Activated CD8-positive, alpha-beta memory T cell treated with anti-CD3 and anti-CD28 coated beads, Interleukin-2, amount 50 U/mL, for 1 hour (primary cell): Measurements from ENCODE around the gene KLRC1.
"Not testable (repeated sequence)": the region's sequence is repeated elsewhere in the genome, so short reads cannot be mapped to it uniquely, and the experiment has no call there.

Source experiments
- DNase-seq: peaks from one replicate; pipeline ENCODE4 v3.0.0-alpha.2; 2020; ENCODE audit errors: extremely low read depth

KLRC1 gene

GRCh38 chr12:10453156-10453555, at the start of gene KLRC1:
Gene KLRC1 (minus strand): TSS chr12:10453377. CDS start chr12:10451156, 2,221 bp downstream.
- DNase-seq = no peak

- no peak for DNase-seq
Observed at GRCh38 chr12:10501030-10501429, 47.9 kb upstream of the KLRC1 start.

DNA sequence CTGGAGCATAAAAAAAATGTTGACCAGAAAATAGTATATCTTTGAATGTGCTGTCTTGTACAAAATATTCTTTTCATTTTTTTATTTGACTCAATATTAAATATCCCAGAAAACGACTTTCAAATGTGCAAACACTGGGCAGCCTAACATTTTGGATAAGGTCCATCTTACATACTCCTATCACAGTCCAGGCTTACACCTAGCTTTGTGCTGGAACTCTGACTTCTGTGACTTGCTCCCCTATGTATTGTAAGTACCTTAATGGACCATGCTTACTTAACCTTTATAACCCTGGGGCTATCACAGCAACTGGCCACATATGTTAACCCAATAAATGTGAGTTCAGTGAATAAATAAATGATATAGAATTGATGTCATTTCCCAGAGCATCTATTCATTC, 44.9 kb upstream of the KLRC1 start:
- no peak for DNase-seq

- DNase-seq = peak; percentile 78
Observed at GRCh38 chr12:10497602-10498001, 44.4 kb upstream of the KLRC1 start.

- no peak for DNase-seq
Observed at GRCh38 chr12:10491766-10492165, 38.6 kb upstream of the KLRC1 start.

GRCh38 chr12:10487328-10487727, 34.2 kb upstream of the KLRC1 start:
- DNase-seq = not testable (repeated sequence)

DNA sequence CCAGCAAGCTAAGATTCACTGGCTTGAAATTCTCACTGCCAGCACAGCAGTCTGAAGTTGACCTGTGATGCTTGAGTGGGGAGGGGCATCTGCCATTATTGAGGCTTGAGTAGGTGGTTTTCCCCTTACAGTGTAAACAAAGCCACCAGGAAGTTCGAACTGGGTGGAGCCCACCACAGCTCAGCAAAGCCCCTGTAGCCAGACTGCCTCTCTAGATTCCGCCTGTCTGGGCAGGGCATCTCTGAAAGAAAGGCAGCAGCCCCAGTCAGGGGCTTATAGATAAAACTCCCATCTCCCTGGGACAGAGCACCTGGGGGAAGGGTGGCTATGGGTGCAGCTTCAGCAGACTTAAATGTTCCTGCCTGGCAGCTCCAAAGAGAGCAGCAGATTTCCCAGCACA, 28.7 kb upstream of the KLRC1 start:
- DNase-seq = not testable (repeated sequence)

DNA sequence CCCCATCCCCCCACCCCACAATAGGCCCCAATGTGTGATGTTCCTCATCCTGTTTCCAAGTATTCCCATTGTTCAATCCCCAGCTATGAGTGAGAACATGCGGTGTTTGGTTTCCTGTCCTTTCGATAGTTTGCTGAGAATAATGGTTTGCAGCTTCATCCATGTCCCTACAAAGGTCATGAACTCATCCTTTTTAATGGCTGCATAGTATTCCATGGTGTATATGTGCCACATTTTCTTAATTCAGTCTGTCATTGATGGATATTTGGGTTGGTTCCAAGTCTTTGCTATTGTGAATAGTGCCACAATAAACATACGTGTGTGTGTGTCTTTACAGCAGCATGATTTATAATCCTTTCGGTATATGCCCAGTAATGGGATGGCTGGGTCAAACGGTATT, 19.6 kb upstream of the KLRC1 start:
- DNase-seq = not testable (repeated sequence)

- DNase-seq = no peak
Observed at GRCh38 chr12:10469701-10470100, 16.5 kb upstream of the KLRC1 start.

GRCh38 chr12:10466311-10466710, 13.1 kb upstream of the KLRC1 start:
- no peak for DNase-seq

DNA sequence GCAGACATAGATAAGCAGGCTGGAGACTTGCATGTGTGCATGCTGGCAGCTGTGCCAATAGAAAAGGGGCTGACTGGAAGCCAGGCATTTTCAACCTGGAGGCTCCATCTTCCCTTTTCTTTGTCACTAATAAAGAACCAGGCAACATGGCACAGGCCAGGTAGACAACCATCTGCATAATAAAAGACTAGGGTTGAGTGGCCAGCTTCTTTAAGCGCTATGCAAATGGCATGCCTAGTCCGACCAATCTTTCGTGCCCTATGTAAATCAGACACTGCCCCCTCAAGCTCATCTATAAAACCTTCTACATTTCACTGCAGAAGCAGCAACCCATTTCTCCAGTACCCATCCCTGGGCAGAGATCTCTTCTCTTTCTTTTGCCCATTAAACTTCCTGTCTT, 4.6 kb upstream of the KLRC1 start:
- no peak for DNase-seq

GRCh38 chr12:10456856-10457255, 3.7 kb upstream of the KLRC1 start:
- no peak for DNase-seq

DNA sequence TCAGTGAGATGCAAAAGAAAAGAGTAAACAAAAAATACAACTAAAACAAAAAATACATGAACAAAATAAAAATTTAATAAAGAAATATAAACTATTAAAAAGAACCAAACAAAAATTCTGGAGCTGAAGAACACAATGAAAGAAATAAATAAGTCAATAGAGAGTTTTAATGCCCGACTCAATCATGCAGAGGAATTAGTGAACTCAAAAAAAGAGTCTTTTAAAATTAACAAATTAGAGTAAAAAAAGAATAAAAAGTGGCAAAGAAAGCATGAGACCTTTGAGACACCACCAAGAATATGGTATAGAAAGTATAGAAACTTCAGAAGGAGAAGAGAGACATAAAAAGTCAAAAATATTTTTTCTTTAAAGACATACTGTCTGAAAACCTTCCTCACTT, 2.6 kb upstream of the KLRC1 start:
- no peak for DNase-seq

DNA sequence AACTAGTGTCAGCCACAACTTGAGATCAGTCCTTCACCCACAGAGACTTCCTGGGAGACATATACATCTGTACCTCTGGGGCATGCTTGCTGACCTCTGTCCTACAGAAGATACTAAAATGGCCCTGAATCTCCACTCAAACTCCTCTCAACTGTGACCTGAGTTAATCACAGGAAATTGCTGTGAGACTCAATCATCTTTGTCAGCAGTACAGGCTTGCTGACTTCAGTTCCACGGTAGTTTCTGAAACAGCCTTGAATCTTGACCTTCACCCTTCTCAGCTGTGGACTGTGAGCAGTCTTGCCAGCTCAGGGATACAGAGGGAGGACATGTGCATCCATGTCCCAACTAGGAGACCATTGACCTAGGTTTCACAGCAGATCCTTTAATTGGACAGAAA, 1.4 kb upstream of the KLRC1 start:
- no peak for DNase-seq

GRCh38 chr12:10448236-10448635, 4.9 kb downstream of the KLRC1 start:
- no peak for DNase-seq

- DNase-seq = not testable (repeated sequence)
Observed at GRCh38 chr12:10446052-10446451, 7.1 kb downstream of the KLRC1 start.

- not testable (repeated sequence) for DNase-seq
Observed at GRCh38 chr12:10441144-10441543, 12.0 kb downstream of the KLRC1 start.

- not testable (repeated sequence) for DNase-seq
Observed at GRCh38 chr12:10439608-10440274, 13.4 kb downstream of the KLRC1 start.

DNA sequence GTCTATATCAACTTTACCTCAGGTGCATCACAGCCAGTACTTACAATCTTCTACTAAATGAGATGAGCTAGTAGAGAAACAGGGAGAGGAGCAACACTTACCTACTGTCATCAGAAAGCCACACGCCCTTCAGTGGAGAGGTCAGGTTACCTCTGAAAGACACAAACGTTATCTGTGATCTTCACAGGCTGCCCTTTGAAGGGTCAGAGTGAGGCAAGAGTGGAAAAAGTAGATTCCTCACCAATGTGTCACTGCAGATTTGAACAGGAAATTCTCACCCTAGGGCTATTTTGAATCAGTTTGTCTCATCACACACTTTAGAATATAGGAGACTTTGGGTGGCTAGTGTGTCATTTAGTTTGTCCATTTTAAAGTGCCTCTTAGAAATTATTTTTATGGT, 15.6 kb downstream of the KLRC1 start:
- not testable (repeated sequence) for DNase-seq

- peak; percentile 11 for DNase-seq
Observed at GRCh38 chr12:10435816-10436215, 17.4 kb downstream of the KLRC1 start, which contains the start of gene KLRC2. Gene KLRC2 (minus strand): TSS chr12:10436010. CDS start chr12:10435986, 24 bp downstream.

- not testable (repeated sequence) for DNase-seq
Observed at GRCh38 chr12:10430623-10431022, 22.6 kb downstream of the KLRC1 start.

DNA sequence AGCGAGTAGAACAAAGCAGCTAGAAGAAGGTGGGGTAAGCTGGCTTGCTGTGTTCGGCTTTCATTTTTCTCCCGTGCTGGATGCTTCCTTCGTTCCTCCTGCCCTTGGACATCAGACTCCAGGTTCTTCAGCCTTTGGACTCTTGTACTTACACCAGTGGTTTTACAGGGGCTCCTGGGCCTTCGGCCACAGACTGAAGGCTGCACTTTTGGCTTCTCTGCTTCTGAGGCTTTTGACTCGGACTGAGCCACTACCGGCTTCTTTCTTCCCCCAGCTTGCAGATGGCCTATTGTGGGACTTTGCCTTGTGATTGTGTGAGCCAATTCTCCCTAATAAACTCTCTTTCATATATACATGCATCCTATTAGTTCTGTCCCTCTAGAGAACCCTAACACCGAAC, 27.2 kb downstream of the KLRC1 start:
- DNase-seq = not testable (repeated sequence)

DNA sequence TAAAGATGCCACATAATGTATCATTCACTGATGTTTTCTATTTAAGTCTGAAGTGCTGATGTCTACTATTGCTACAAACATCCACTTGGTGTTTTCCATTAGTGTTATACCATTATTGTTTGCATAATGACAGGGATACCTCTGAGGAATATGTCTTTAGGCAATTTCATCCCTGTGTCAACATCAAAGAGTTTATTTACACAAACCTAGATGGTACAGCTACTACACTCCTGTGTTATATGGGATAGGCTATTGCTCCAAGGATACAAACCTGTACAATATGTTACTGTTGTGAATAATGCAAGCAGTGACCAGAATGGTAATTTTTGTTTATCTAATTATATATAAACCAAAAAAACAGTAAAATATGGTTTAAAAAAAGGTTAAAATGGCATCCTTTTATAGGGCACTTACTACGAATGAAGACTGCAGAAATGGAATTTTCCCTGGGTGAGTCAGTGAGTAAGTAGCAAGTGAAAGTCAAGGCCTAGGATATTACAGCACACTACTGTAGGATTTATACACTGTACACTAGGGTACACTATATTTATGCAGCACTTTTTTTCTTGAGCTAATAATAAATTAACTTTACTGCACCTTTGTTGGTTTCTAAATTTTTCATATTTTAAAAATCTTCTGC, 28.8 kb downstream of the KLRC1 start:
- not testable (repeated sequence) for DNase-seq
